Middle frontal gyrus (tissue), 1 donor: ENCODE measurements around the gene FCN1.

Experiments used
- DNase-seq: peaks from one replicate; pipeline ENCODE4 v3.0.0-alpha.2; 2015; ENCODE audit warnings: low spot score; ENCODE audit errors: extremely low spot score

Gene FCN1

DNA sequence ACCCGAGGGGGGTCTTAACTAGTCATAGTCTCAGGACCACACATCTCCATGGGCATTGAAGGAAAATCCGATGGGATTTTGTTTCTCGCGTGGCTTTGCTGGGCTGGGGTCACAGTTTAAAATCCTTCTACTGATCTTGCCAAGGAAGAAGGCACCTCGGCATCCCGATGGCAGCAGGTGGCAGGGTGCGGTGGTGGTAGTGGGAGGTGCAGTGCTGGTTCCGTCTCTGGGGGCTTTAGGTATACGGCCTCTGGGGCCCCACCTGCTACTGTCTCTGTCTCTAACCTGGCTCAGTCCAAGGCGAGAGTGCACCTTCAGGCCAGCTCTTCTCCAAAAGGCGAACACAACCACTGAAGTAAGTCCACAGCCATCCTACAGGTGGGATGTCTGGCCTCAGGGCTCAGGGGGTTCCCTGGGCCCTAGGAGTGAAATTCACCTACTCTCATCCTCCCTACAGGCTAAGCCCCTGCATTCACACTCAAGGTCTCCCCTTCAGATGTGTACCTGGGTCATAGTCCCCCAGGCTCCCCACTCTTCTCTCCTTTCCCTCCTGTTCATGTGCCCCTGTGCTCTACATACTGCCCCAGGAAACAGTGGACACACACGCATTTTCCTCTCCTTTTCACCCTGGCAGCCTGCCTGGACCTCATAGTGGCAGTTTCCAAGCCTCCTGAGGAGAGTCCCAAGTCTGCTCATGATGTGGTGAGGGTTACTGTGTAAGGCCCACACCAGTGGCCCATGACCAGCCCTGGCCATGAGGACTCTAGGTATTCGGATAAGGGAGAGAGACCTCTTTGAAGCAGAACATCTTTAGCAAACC is 37.8 kb downstream of the FCN1 start:
- no peak for DNase-seq

DNA sequence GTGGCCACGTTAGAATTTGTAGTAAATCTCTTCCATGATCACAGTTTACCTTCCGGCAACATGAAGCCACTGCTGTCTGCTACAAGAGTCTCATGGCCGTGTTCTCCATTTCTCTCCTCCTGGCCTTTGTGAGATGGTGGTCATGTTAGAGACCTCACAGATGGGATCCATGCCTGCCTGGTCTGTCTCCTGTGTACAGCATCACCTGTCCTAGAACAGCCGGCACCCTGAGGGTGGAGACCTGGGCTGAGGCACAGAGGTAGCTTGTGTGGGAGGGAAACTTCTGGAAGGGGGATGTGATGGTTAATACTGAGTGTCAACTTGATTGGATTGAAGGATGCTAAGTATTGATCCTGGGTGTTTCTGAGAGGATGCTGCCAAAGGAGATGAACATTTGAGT is 40.2 kb downstream of the FCN1 start:
- DNase-seq: no peak

GRCh38 chr9:134875371-134875770 is 42.3 kb downstream of the FCN1 start:
- no peak for DNase-seq

GRCh38 chr9:134872482-134873231 is 45.1 kb downstream of the FCN1 start:
- no peak for DNase-seq

- DNase-seq: no peak
These were observed 45.9 kb downstream of the FCN1 start for GRCh38 chr9:134871697-134872340.

DNA sequence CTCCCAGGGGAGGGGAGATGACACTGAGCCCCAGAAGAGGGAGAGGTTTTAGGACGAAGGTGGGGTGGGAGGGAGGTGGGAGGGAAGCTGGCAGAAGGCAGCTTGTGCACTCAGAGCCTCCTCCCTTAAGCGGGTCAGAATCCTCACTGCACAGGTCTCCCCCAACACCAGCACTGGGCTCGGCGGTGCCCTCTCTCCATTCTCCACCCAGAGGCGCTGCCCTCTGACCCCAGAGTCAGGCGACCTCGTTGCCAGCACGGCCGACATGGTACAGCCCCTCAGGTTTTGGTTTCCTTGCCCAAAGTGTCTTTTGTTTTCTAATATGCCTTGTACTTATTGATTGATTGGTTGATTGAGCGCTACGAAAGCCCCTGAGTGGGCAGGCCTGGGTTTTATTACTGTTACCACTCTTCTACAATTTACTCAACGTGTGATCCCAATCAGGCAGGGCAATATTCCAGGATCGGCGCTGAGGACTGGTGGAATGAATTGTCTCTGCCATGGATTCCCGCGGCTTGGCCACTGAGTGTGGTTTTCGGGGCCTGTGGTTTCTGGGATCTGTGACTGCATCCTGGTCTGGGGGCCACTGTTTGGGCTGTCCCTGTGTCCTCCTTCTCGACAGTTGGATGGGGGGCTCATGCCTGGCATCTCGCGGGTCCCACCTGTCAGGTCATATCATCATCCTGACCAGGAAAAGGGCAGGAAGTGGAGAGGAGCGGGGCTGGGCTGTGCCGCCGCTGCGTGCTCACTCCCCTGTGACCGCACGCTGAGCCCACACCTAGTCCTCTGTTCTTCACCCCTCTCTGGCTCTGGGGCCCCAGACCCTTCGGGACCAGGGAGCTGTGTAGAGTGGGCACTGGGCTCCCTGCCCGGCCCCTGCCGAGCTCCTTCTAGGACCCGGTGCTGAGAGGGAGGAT is 46.7 kb downstream of the FCN1 start:
- DNase-seq: no peak

DNA sequence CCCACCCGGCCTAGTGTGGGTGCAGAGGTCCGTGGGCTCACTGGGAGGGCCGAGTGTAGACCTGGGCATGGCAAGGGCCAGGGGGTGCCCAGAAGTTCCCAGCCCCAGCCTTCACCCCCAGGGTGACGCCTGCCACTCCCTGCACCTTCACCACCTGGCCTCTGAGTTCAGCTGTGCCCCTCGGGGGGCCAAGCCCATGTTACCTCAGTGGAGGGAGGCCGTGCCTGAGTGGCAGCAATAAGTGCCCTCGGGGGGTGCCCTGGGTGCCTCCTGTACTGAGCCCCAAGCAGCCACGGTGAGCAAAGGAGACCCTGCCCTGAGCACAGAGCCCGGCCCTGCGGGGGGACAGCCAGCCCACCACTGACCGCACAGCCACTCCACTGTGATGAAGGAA is 47.4 kb downstream of the FCN1 start:
- DNase-seq: no peak

DNA sequence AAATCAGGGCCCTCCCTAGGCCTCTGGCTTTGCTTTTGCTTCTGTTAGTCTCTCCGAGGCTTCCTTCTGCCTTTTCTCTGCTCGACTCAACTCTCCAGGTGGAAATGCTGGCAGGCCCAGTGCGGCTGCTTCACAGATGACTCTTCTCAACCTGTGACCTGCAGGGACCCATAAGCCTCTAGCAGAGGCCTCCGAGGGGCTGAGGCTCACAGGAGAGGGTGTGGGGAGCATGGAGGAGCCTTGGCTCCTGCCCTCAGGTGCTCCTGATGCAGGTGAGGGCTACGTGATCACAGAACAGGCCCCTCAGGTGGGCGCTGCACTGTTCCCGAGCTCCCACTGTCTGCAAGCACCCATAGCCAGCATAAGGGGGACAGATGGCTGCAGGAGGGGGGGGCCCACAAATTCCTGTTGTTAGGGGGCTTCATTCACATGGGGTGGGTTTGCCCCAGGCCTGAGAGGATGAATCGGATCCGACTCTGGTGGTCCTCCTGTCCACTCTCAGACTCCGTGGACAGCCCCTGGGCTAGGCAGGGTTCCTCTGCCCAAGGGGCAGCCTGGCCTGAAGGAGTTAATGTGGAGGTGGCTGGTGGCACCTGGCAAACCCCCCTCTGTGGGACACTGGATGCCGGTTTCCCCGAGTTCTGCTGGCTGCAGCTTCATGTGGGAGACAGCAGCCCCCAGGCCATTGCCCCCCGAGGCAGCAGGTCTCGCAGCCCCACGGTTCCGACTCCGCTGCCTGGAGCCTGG is 48.0 kb downstream of the FCN1 start:
- no peak for DNase-seq

- no peak for DNase-seq
These were observed 48.8 kb downstream of the FCN1 start for GRCh38 chr9:134868751-134869553.

DNA sequence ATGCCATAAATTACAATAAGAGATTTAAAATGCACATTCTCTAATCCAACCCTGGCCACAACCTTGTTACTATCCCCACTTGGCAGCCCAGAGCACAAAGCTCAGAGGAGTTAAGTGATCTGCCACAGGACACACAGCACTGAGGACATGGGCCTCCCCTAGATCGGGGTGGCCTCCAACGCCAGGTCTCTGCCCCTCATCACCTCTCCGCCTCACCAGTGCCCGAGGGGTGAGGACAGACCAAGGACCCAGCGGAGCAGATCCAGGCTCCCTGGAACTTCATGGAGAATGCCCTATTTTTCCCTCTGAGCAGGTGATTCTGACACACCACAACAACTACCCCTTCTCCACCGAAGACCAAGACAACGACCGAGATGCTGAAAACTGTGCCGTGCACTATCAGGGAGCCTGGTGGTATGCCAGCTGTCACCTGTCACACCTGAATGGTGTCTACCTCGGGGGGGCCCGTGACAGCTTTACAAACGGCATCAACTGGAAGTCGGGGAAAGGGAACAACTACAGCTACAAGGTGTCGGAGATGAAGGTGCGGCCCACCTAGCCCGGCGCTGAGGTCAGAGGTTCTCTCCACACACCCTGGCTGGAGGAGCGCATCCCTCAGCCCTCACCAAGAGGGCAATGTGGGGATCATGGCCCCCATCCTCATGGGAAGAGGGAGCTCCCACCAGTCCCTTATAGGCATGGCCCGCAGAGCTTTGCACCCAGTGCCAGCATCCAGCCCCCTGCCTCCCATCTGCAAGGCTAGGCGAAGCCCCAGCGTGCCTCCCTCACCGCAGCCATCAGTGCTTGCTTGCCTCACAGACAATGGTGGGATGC is 49.6 kb downstream of the FCN1 start:
- no peak for DNase-seq

DNA sequence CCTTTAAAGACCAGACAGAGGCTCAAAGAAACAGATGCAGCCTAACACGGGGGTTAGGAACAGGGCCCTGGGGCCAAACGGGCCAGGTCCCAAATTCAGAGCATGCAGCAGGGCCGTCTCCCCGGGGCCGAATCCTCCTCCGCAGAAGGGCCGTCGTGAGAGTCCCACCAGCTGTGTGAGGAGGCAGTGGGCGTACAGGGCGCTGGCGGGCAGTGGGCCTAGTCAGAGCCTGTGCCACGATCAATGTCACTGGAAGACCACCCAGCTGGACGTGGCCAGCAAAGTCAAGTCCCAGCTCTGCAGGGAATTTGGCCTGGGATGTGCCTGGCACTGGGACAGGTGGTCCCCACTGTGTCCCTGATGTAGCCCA is 52.9 kb downstream of the FCN1 start:
- no peak for DNase-seq

DNA sequence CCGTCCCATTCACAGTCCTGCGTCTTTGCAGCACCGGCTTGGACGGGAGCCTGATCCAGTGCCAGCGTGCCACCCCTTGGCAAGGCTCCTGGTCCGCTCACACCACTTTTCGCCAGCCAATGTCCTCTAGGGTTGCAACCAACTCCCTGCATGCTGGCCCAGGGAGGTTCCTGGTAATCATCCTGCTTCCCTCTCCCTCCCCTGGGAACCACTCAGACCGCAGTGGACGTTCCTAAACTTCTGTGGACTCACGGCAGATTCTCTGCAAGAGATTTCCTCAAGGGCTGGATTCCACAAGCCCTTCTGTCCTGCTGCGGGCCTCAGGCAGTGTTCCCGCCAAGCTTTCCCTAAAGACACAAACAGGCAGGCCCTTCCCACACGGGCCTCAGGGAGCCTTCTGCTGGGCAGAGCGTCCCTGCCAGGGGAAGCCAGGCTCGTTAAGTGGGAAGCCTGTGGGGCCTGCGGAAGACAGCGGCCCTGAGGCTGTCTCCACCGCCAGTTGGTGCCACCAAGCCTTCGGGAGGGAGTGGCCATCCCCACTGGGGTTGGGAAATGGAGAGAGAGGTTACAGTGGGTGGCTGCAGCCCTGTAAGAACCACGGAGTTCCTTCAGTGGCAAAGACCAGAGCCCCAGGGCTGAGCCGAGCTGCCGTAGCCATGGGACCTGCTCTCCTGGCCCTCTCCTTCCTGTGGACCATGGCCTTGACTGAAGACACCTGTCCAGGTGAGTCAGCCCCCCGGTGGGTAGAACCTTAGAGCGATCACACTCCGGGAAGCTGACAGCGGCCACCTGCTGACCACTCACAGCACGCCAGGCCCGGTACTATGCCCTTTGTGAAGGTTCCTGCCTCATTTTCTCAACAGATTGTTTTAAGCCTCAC is 53.5 kb downstream of the FCN1 start:
- no peak for DNase-seq

DNA sequence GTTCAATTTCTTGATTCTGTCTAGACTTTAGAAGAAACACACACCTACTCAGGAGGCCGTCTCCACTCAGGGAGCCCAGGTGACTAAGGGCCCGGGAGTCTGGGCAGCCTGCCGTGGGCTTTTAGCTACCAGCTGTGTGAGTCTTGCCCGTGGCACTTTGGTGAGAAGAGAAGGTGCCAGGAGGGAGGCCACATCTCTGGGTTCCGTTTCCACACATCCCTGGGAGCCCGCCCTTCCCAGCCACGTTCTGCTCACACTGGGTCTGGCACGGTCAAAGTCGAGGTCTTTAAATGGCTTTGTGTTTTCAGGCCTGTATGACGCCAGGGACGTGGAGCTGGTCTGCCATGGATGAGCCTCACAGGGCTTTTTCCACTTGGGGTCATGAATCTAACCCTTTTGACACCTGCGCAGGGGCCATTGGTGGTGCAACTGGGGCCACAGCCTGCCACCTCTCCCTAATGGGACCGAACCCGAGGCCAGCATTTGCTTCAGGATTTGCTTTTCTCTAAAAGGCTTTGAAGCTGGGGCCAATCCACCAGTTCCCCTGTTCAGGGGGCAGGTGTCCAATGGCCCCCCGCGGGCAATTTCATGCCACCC is 54.3 kb downstream of the FCN1 start:
- DNase-seq: no peak

GRCh38 chr9:134861595-134862334 is 55.9 kb downstream of the FCN1 start:
- DNase-seq: no peak

GRCh38 chr9:134860510-134860909 is 57.2 kb downstream of the FCN1 start:
- DNase-seq: no peak

DNA sequence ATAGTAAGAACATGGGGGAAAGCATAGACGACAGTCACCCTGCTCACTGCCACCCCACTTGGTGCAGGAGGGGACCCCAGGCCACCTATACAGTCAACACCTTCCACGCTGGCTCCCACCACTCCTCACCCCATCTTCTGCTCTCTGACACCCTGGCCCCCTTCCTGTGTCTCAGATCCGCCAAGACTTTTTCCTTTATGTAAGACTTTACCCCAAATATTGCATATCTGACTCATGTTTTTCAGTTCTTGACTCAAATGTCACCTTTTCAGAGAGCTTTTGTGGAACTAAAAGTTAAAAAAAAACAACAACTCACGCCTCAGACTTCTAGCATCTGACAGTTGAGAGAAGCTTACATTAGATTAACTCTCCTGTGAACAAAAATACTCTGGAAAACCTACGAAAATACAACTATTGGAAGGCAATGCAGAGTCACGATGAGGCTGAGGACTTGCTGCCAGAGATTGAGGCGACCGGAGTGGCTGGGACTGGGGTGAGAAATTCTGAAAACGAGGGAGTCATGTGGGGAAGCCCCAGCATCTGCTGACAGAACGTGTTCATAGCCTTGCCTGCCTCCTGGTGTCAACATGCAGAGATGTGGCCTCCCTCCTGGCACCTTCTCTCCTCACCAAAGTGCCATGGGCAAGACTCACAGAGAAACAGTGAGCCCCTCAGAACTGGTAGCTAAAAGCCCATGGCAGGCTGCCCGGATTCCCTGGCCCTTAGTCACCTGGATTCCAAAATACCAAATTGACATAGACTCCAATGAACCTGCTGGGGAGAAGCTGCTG is 59.5 kb downstream of the FCN1 start:
- DNase-seq: no peak
